Upper lobe of left lung (tissue), 6 donors: ENCODE measurements around the gene STIMATE. TPM values are rescaled to one million over a fixed set of nuclear protein-coding genes. Genes with fewer than 3 reads are reported as not detected.

Experiments used
- ATAC-seq, 2 donors: fragments of 200-7000 bp; cut with Tn5 transposase; one replicate each; pipeline ENCODE4 v1.9.1; 2022; ENCODE audit warnings: mild to moderate bottlenecking in 2 of 2, moderate library complexity in 2 of 2; ENCODE audit not compliant: low FRiP score in 2 of 2
- DNase-seq, 2 donors: peaks; one replicate each; pipeline ENCODE4 v3.0.0-alpha.2; 2019 to 2020
- H3K27ac ChIP-seq, 4 donors: fragments of 200-600 bp; sonication (generic); one replicate each; pipeline ENCODE4 v1.5.1; 2016 to 2019
- H3K27me3 ChIP-seq, 4 donors: fragments of 200-600 bp; sonication (generic); one replicate each; pipeline ENCODE4 v1.5.1; 2017 to 2019
- H3K36me3 ChIP-seq, 4 donors: fragments of 200-600 bp; sonication (generic); one replicate each; pipeline ENCODE4 v1.5.1; 2016 to 2019
- H3K4me1 ChIP-seq, 4 donors: fragments of 200-600 bp; sonication (generic); one replicate each; pipeline ENCODE4 v1.5.1; 2018 to 2019
- H3K4me3 ChIP-seq, 4 donors: fragments of 200-600 bp; sonication (generic); one replicate each; pipeline ENCODE4 v1.5.1; 2017 to 2019; ENCODE audit warnings: mild to moderate bottlenecking in 2 of 4, moderate library complexity in 1 of 4
- H3K9me3 ChIP-seq, 4 donors: fragments of 200-600 bp; sonication (generic); one replicate each; pipeline ENCODE4 v1.5.1; 2018 to 2019
- CTCF ChIP-seq, 6 experiments: fragments of 450-650 bp in 4 of 6; fragments of 200-600 bp in 2 of 6; sonication (generic) in 2 of 6; IDR thresholded peaks; one replicate each; pipeline ENCODE4 v1.5.1; 2016 to 2019; ENCODE audit warnings: antibody characterized with exemption in 6 of 6
- EP300 ChIP-seq, 4 donors: sonication (generic); formaldehyde crosslinking; IDR thresholded peaks; one replicate each; pipeline ENCODE4 v1.5.1; 2017; ENCODE audit warnings: antibody characterized with exemption in 4 of 4, control low read depth in 2 of 4
- POLR2A ChIP-seq, 4 donors: fragments of 450-650 bp; IDR thresholded peaks; one replicate each; pipeline ENCODE4 v1.5.1; 2016 to 2017; ENCODE audit warnings: antibody characterized with exemption in 4 of 4, mild to moderate bottlenecking in 2 of 4
- POLR2AphosphoS5 ChIP-seq, 2 donors: sonication (generic); formaldehyde crosslinking; IDR thresholded peaks; one replicate each; pipeline ENCODE4 v1.5.1; 2017; ENCODE audit warnings: antibody characterized with exemption in 2 of 2
- WGBS, 2 donors: methylation state at CpG; one replicate each; pipeline ENCODE4 v1.1.5; 2017 to 2018; 5-methylcytosine and 5-hydroxymethylcytosine counted together
- total RNA-seq, 6 donors: library from RNA; depleted of rRNA in 4 of 6; stranded (reverse); fragments of >200 nt in 4 of 6; gene quantifications; one replicate each; pipeline versions ENCODE4 v1.1.0 to v1.2.1, GENCODE V29; 2016 to 2021
- donor health status: DM: no; HTN: no; CAD: no; lungs with moderate emphysema.
- donor health status: DM: no; HTN: yes; CAD: no; lungs with severe emphysema.

The STIMATE gene
- total RNA-seq, 6 donors from 2014 or later = 39.7 to 87.0 (median 44.9) TPM

- DNase-seq = no peak
- no peak overlapping the region for H3K4me3 ChIP-seq
- H3K36me3 ChIP-seq = no peaks in the 10 kb centered on the region
- TF ChIP-seq EP300 (IDR thresholded peaks at IDR 0.05) (no peak), CTCF (IDR thresholded peaks at IDR 0.05) (no peak), POLR2A (IDR thresholded peaks at IDR 0.05) (no peak), POLR2AphosphoS5 (IDR thresholded peaks at IDR 0.05) (no peak)
- no peak for ATAC-seq
- H3K4me1 ChIP-seq = no peaks in the 10 kb centered on the region
- H3K27me3 ChIP-seq = no peaks in the 10 kb centered on the region
- WGBS, 2 donors = 80 to 81% methylated on average over 8 to 9 of the region's 9 CpGs
- no peak overlapping the region for H3K27ac ChIP-seq
- no peaks in the 10 kb centered on the region for H3K9me3 ChIP-seq
Measured at GRCh38 chr3:52793702-52794611, 103.4 kb downstream of the STIMATE start.

GRCh38 chr3:52792961-52793695 is 104.2 kb downstream of the STIMATE start:
- DNase-seq (no peak), ATAC-seq (no peak)
- H3K4me3 ChIP-seq = no peak overlapping the region
- no peaks in the 10 kb centered on the region for H3K9me3 ChIP-seq
- TF ChIP-seq POLR2A (IDR thresholded peaks at IDR 0.05) = no peak
- TF ChIP-seq CTCF (IDR thresholded peaks at IDR 0.05) = no peak
- TF ChIP-seq EP300 (IDR thresholded peaks at IDR 0.05) = no peak
- H3K4me1 ChIP-seq = no peaks in the 10 kb centered on the region
- H3K27ac ChIP-seq = no peak overlapping the region
- H3K27me3 ChIP-seq = no peaks in the 10 kb centered on the region
- WGBS, 2 donors = 81 to 84% methylated on average over 16 to 18 of the region's 18 CpGs
- H3K36me3 ChIP-seq = no peaks in the 10 kb centered on the region

- 90 to 100% methylated on average over 2 to 7 of the region's 7 CpGs for WGBS, 2 donors
- no peaks in the 10 kb centered on the region for H3K27me3 ChIP-seq
- H3K4me1 ChIP-seq = no peaks in the 10 kb centered on the region
- H3K36me3 ChIP-seq = no peaks in the 10 kb centered on the region
- H3K27ac ChIP-seq = no peak overlapping the region
- no peak overlapping the region for H3K4me3 ChIP-seq
- ATAC-seq = no peak
- no peaks in the 10 kb centered on the region for H3K9me3 ChIP-seq
- TF ChIP-seq POLR2A (IDR thresholded peaks at IDR 0.05) (no peak), CTCF (IDR thresholded peaks at IDR 0.05) (no peak), POLR2AphosphoS5 (IDR thresholded peaks at IDR 0.05) (no peak)
- no peak for DNase-seq
Measured at GRCh38 chr3:52792413-52792812, 104.9 kb downstream of the STIMATE start.

GRCh38 chr3:52791928-52792327 is 105.4 kb downstream of the STIMATE start:
- ATAC-seq = no peak
- TF ChIP-seq POLR2A (IDR thresholded peaks at IDR 0.05) (no peak), EP300 (IDR thresholded peaks at IDR 0.05) (no peak), CTCF (IDR thresholded peaks at IDR 0.05) (no peak), POLR2AphosphoS5 (IDR thresholded peaks at IDR 0.05) (no peak)
- WGBS, 2 donors = 77 to 80% methylated on average over 4 of the region's 4 CpGs

More at GRCh38 chr3:52791928-52792327, 105.4 kb downstream of the STIMATE start:
- Histone ChIP-seq H3K27ac (no peak overlapping the region), H3K4me3 (no peak overlapping the region), H3K36me3 (no peaks in the 10 kb centered on the region), H3K4me1 (no peaks in the 10 kb centered on the region), H3K27me3 (no peaks in the 10 kb centered on the region), H3K9me3 (no peaks in the 10 kb centered on the region)
- DNase-seq = no peak
